Fibroblast of the conjunctiva (primary cell): ENCODE results near the gene CDKL4.
"Not testable (repeated sequence)": the region's sequence is repeated elsewhere in the genome, so short reads cannot be mapped to it uniquely, and the experiment has no call there.

ENCODE experiments used
- DNase-seq: peaks from one replicate; pipeline ENCODE4 v3.0.0-alpha.2; 2010; ENCODE audit warnings: low read depth

The CDKL4 gene

GRCh38 chr2:39141334-39142271 lies 102.2 kb downstream of the CDKL4 start:
- DNase-seq = no peak

GRCh38 chr2:39140948-39141333 lies 102.8 kb downstream of the CDKL4 start:
- DNase-seq = not testable (repeated sequence)

GRCh38 chr2:39140322-39140847 lies 103.4 kb downstream of the CDKL4 start:
- DNase-seq = no peak

GRCh38 chr2:39139511-39140237 lies 104.1 kb downstream of the CDKL4 start:
- no peak for DNase-seq

- DNase-seq = no peak
These were observed 104.9 kb downstream of the CDKL4 start for GRCh38 chr2:39138837-39139211.

- not testable (repeated sequence) for DNase-seq
These were observed 105.5 kb downstream of the CDKL4 start for GRCh38 chr2:39138187-39138836.

GRCh38 chr2:39136799-39137198 lies 107.0 kb downstream of the CDKL4 start:
- DNase-seq = no peak

- DNase-seq = no peak
These were observed 108.0 kb downstream of the CDKL4 start for GRCh38 chr2:39135690-39136259.

GRCh38 chr2:39133215-39133851 lies 110.4 kb downstream of the CDKL4 start:
- DNase-seq = no peak

GRCh38 chr2:39128919-39129391 lies 114.8 kb downstream of the CDKL4 start:
- DNase-seq = no peak

- DNase-seq = no peak
These were observed 115.8 kb downstream of the CDKL4 start for GRCh38 chr2:39127973-39128372.
